HFFc6 (cell line): Measurements from ENCODE around the gene OR51G1. TPM values are rescaled to one million over a fixed set of nuclear protein-coding genes. Genes with fewer than 3 reads are reported as not detected.
"Not testable (repeated sequence)": the region's sequence is repeated elsewhere in the genome, so short reads cannot be mapped to it uniquely, and the experiment has no call there.

Source experiments
- DNase-seq: peaks from one replicate; pipeline ENCODE4 v3.0.0-alpha.2; 2018
- H3K27ac Mint-ChIP-seq: 2 replicates; pipeline ENCODE4 v1.8.0; 2020; ENCODE audit warnings: mild to moderate bottlenecking, mixed read lengths
- H3K27me3 Mint-ChIP-seq: 2 replicates; pipeline ENCODE4 v1.8.0; 2021; ENCODE audit warnings: mild to moderate bottlenecking, moderate library complexity, mixed read lengths; ENCODE audit not compliant: insufficient read depth
- H3K36me3 Mint-ChIP-seq: 2 replicates; pipeline ENCODE4 v1.8.0; 2021; ENCODE audit warnings: low read depth, mixed read lengths
- H3K4me1 Mint-ChIP-seq: 2 replicates; pipeline ENCODE4 v1.8.0; 2020; ENCODE audit warnings: low read depth, mixed read lengths
- H3K4me3 Mint-ChIP-seq: 2 replicates; pipeline ENCODE4 v1.8.0; 2020; ENCODE audit warnings: mild to moderate bottlenecking, moderate library complexity, mixed read lengths
- H3K9me3 Mint-ChIP-seq: 2 replicates; pipeline ENCODE4 v1.8.0; 2020; ENCODE audit warnings: mild to moderate bottlenecking, mixed read lengths
- CTCF ChIP-seq: fragments of 200-600 bp; sonication (generic); IDR thresholded peaks from 2 replicates; pipeline ENCODE4 v1.5.0; 2021; ENCODE audit warnings: antibody characterized with exemption, mild to moderate bottlenecking
- long read RNA-seq: library from polyadenylated mRNA; unstranded; transcript quantifications from one replicate; pipeline ENCODE4 v2.0.0, GENCODE V29; 2019
- total RNA-seq, 6 experiments: library from RNA; stranded (reverse); fragmentation: NEBNext Ultra II Directional; extraction: Animal tissue kit (Norgen Biotek cat#: 25700); gene quantifications; 2 replicates in 1 of 6; 3 replicates in 5 of 6; pipeline ENCODE4 v1.2.3, GENCODE V29; 2021

OR51G1 gene
- total RNA-seq, result not detected
- long read RNA-seq, result 0 reads

GRCh38 chr11:4924239-4924638 is at the start of gene OR51G1:
Gene OR51G1, minus strand, starts transcription at chr11:4924339. Its CDS starts 0 bp downstream, at chr11:4924339.
- H3K27me3 Mint-ChIP-seq, result no peaks in the 10 kb centered on the region
- peaks cover 58% of the 10 kb centered on the region for H3K9me3 Mint-ChIP-seq
- H3K4me3 Mint-ChIP-seq, result no peak within 1 kb of the TSS
- no peak within 1 kb of the TSS for H3K27ac Mint-ChIP-seq
- no peak for DNase-seq
- H3K4me1 Mint-ChIP-seq, result no peaks in the 10 kb centered on the region
- H3K36me3 Mint-ChIP-seq, result peaks cover 6% of the 10 kb centered on the region
- no peak for TF ChIP-seq CTCF

- no peak for TF ChIP-seq CTCF
- DNase-seq, result no peak
- Mint-ChIP-seq H3K27me3 (no peaks in the 10 kb centered on the region; the same call in 1 of the 2 replicates), H3K9me3 (peaks cover 42% of the 10 kb centered on the region), H3K27ac (no peak overlapping the region), H3K4me1 (no peaks in the 10 kb centered on the region), H3K4me3 (no peak overlapping the region), H3K36me3 (0 out of 2 replicates have a peak, but pooled peaks cover 4% of the 10 kb centered on the region)
Measured at GRCh38 chr11:4962816-4963215, 38.7 kb upstream of the OR51G1 start.

- Mint-ChIP-seq H3K4me3 (no peak overlapping the region), H3K27ac (no peak overlapping the region), H3K9me3 (peaks cover 52% of the 10 kb centered on the region), H3K4me1 (no peaks in the 10 kb centered on the region), H3K36me3 (0 out of 2 replicates have a peak, but pooled peaks cover 4% of the 10 kb centered on the region), H3K27me3 (no peaks in the 10 kb centered on the region; the same call in 1 of the 2 replicates)
- DNase-seq, result no peak
- no peak for TF ChIP-seq CTCF
Measured at GRCh38 chr11:4960877-4961276, 36.7 kb upstream of the OR51G1 start.

GRCh38 chr11:4957396-4957795 is 33.3 kb upstream of the OR51G1 start:
- no peak for DNase-seq
- Mint-ChIP-seq H3K4me1 (no peaks in the 10 kb centered on the region), H3K27me3 (no peaks in the 10 kb centered on the region), H3K4me3 (no peak overlapping the region), H3K27ac (no peak overlapping the region), H3K36me3 (0 out of 2 replicates have a peak, but pooled peaks cover 4% of the 10 kb centered on the region), H3K9me3 (peaks cover 36% of the 10 kb centered on the region)
- no peak for TF ChIP-seq CTCF

- peaks cover 32% of the 10 kb centered on the region for H3K9me3 Mint-ChIP-seq
- H3K4me3 Mint-ChIP-seq, H3K36me3 Mint-ChIP-seq, H3K27me3 Mint-ChIP-seq, H3K4me1 Mint-ChIP-seq, H3K27ac Mint-ChIP-seq, DNase-seq: not testable (repeated sequence)
Measured at GRCh38 chr11:4955613-4956012, 31.5 kb upstream of the OR51G1 start, which contains the start of gene OR51A2. Gene OR51A2, minus strand, starts transcription at chr11:4955713. Its CDS starts 0 bp downstream, at chr11:4955713.

GRCh38 chr11:4947505-4947904 is 23.4 kb upstream of the OR51G1 start, which contains the start of gene OR51A4:
Gene OR51A4, minus strand, starts transcription at chr11:4947605. Its CDS starts 505 bp downstream, at chr11:4947100.
- no peak for TF ChIP-seq CTCF
- Mint-ChIP-seq H3K27me3 (no peaks in the 10 kb centered on the region; the same call in 1 of the 2 replicates), H3K4me3 (no peak within 1 kb of the TSS), H3K36me3 (no peaks in the 10 kb centered on the region), H3K9me3 (peaks cover 10% of the 10 kb centered on the region), H3K27ac (no peak within 1 kb of the TSS), H3K4me1 (no peaks in the 10 kb centered on the region)
- no peak for DNase-seq
